Stimulated activated CD8-positive, alpha-beta memory T cell treated with anti-CD3 and anti-CD28 coated beads, Interleukin-7, amount 100 ng/mL, for 4 hours (primary cell): ENCODE data around the gene LMO4.
A peak's percentile ranks its signal among the peaks of the same experiment; 100 is the strongest.

Experiments used
- DNase-seq, 2 donors: peaks; one replicate each; pipeline ENCODE4 v3.0.0-alpha.2; 2020; ENCODE audit warnings: low read depth in 2 of 2

The LMO4 gene

DNA sequence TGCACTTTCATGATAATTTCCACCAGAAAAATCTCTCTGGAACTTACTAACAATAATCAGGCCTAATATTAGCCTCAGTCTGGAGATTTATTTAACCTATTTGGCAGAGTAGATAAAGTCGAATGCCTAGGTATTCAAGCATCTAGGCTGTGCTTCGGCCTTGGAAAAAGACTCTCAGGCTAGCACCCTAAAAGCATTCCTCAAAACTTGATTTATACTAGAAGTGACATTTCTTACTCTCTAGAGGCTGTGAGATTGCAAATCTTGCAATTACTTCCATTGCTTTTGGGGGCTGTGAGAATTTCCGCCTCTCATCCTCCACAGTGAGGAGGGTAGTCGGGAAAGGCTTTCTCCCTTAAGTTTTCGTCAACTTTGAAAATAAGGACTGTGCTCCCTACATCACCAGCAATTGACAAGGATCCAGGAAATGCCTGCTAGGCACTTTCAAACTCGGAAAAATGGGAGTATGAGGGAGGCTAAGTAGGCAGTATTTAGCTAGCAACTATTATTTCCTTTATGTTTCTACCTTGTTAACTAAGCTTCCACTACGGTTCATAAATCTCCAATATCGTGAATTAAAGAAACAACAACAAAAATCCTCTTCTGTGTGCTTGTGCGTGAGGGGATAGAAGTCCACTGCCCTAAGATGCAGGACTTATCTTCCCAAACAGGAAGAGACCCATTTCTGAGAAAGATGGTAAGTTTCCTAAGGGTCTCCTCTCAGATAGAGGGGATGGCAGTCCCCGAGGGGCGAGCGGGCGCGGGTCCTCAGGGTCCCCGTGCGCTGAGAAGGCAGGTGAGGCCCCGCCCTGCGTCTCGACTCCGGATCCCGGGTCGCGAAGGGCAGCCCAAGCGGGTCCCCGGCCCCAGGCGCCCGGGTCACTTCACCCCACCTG is 1.1 kb upstream of the LMO4 start:
- DNase-seq, result no peak

DNA sequence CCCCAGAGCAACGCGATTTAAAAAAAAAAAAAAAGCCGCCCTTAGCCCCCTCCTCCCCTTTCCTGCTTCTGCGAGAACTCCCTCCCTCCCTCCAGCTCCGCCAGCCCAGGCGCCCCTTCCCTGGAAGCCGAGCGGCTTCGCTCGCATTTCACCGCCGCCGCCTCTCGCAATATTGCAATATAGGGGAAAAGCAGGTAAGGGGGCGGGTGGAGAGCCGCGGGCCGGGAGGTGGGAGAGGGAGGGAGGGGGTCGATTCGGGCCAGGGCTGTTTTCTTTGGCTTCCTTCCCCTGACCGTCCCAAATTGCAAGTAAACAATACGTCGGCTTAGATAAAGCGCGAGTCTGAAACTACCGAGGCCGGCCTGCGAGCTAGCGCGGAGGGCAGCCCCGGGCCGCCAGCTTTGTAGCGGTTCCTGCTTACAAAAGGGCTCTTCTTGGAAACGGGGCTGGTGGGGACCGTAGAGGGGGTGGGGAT is 408 bp downstream of the LMO4 start:
- peak; percentile 27 to 55 for DNase-seq

DNA sequence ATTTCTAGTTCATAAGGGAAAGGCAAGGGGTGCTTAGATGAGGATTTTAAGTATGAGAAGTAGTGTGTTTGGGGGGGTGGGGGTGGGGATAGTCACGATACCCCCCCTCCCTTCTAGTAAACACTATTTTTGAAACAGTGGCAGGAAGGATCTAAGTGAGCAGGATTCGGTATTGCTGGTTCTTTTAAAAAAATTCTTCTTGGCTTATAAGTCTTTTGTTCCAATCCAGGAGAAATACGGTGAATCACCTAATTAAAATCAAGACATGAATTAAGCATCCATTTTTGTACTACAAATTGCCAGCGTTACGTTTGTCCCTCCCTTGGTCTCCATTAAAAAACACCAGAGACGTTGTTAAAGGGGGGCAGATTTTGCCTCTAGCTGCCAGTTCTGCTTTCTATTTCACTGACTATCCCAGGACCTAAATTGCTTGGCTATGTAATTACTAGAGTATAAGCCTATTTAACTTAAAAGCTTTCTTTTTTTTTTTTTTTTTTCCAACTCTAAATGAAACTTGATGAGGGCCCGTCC is 911 bp downstream of the LMO4 start:
- DNase-seq, result no peak

DNA sequence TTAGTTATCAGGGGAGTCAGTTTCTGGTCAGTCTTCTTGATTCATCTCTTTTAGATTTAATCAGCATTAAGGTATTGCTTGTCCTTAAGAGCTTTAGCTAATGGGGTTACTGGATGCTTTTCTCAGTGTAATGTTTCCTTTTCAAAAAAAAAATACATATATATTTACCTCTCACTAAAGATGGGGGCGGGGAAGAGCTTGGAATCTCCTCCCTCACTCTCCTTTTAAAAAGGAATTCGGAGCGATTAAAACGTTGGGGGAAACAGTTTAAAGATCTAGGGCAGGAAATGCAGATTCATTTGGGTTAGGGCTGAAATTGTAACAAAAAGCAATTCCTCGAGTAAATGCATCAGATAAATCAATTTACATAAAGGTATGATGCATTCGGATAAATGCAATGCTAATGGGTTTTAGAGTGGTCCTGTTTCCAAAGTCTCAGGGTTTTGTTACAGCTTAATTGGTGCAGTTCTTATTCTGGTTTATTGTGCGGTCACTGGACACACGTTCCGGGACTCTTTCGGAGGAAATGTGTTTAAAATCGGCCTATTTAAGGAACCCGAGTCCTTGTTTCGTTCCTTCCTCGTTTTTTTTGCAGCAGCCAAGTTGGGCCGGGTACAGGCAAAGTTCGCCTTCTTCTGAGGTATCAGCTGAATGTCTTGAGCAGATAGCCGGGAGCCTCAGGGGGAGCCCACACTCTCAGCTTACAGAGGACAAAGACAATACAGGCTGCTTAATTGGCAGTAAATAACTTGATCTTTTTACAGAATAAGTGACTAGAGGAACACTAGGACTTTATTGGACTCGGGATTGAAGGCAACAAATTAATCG is 1.6 kb downstream of the LMO4 start:
- DNase-seq, result no peak

DNA sequence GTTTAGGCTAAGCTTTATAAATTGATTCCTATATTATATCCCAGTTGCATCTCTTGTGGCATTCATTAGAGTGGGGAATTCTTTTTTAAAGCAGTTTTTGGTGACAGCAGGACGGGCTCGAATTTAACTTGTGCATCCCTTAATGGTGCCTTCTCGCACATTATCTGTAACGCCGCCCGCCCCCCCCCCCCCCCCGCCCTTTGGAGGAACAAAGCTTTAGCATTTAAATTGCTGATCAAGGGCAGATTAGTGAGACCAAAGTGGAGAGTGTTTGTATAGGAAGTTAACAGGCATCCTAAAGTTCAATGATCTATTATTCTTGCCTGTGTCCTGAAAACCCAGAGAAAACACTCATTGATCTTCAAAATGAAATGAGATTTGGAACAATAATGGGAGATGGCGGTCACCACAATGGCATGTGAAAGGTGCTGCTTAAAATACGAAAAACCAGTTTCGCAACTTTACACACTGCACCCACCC is 2.2 kb downstream of the LMO4 start:
- DNase-seq, result no peak

DNA sequence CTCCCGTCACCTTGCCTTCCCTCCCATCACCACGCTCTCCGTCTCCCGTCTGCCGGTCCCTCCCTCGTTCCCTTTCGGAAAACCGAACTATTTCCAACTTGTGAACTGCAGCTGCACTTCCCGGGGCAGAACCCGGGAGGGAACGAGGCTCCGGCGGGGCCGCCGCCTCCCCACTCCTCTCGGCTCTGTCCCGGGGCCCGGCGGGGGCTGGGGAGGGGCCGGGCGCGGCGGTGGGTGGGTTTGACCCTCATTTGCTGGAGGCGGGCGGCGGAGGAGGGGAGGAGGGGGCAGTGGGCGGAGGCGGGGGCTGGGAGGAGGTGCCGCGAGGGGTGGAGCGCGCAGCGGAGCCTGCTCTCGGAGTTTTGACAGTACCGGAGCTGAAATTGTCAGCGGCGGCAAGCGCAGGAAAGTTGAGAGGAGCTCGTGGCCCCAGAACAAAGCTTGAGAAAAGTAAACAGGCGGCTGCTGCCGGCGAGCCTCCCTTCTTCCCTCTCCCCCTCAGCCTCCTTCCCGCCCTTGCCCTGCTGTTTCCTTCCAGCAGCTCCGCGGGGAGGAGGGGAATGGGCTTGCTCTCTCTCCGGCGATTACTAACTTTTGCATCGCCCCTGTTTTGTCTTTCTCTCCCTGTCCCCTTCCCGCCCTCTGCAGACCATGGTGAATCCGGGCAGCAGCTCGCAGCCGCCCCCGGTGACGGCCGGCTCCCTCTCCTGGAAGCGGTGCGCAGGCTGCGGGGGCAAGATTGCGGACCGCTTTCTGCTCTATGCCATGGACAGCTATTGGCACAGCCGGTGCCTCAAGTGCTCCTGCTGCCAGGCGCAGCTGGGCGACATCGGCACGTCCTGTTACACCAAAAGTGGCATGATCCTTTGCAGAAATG is 2.9 kb downstream of the LMO4 start:
- DNase-seq, result peak; percentile 42 to 71

DNA sequence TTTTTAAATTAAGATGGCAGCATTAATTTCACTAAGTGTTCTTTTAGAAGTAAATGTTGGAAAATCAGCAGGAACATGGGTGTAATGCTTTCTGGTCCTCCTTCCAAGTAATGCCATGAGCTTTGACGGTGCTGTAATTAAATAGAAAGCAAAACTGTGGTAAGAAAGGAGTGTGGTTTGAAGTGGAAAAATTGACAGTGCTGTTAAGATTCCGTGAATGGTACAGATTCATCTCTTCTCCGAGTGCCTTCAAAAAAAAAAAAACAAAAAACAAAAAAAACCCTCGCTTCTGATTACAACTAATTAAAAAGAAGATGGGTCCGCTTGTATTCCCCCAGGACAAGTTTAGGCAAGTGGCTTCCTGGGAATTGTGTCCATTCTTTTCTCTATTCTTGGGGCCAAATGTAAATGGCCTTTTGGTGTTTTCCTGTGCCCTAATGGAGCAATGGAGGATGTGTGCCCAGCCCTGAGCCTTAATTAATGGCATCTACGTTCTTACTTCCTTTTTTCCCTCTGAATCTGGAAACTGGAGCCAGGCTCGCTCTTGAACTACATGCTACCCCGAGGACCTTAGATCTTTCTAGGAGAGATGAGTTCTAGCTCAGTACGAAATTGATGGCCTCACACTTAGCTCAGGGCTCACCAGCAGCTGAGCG is 5.1 kb downstream of the LMO4 start:
- no peak for DNase-seq

DNA sequence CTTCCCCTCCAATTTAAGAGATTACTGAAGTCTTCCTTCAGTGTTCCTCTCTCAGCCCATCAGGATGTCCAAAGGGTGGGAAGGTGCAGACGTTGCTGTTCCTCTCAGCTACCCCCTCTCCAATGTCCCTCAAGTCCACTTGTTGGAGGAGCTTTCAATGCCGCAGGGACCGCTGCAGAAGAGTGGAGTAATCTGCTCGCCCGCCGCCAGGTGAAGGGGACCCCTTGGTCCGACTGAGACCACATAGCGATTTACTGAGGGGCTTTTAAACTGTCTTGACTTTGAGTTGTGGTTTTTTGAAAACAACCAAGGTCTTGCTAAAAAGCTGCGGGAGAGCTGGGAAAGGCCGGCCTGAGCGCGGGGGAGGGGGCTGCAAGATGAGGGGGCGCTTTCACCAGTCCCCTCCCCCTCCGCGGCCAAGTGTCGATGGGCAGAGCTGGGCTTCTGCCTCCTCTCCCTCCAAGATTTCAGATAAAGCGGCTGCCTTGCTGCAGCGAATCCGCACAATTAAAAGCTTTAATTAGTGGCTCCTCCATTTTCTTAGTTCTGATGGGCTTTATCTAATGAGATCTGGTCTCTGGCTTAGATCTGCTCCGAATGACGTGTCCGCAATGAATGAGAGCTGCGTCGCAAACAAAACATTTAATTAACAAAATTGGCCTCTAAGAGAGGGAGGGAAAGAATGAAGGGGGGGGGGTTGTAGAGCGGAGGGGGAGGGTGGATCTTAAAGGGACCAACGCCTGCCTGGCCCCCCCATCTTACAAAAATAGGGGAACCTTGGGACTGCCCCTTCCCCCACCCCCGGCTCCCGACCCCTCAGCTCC is 5.9 kb downstream of the LMO4 start:
- DNase-seq, result no peak

DNA sequence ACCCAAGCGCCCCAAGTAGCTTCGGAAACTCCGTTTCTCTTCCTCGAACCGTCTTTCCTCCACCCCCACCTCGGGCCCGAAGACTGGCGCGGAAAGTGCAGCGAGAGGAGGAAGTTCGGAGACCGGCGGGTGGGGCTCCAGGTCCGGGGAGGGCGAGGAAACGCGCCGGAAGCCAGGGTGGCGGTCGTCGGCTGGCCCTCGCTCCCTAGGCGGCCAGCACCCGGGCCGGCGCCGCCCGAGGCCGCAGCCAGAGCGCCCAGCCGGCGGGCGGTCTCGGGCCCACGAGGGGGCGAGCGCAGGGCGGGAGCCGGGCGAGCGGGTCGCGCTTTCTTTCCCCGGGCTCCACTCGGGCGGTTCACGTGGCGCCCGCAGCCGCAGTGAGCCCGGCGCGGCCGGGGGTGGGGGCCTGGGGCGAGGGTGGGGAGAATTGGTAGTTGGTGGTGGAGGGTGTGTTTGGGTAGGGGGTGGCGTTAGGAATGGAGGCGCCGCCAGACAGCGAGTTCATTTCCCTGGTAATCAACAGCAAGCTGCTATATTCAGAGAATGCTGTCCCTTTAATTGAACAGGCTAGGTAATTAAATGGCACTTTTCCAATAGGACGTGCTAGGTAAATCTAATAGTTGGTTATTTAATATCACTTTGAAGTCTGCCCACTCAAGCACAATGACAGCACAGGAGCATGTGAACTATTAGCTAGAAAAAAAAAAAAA is 6.7 kb downstream of the LMO4 start:
- DNase-seq, result peak; percentile 50 to 74

DNA sequence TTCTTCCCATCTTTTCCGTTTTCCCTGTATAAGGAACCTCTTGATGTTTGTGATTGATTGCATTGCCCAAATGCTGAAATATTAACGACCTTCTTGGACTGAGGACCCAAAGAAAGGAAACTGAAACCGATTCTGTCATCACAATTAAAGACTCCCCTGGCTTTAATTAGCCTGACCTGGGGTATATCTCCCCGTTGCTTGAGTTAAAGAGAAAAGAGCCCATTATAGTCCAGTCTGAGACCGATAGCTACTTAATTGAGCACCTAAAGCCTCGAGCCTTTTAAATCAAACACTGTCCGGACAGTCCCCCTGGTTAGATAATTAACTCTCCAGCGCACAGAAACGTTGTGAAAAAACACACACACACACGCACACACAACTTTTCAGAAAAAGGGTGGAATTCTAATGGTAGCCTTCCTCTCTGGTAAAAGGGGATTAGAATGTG is 8.0 kb downstream of the LMO4 start:
- DNase-seq, result no peak

DNA sequence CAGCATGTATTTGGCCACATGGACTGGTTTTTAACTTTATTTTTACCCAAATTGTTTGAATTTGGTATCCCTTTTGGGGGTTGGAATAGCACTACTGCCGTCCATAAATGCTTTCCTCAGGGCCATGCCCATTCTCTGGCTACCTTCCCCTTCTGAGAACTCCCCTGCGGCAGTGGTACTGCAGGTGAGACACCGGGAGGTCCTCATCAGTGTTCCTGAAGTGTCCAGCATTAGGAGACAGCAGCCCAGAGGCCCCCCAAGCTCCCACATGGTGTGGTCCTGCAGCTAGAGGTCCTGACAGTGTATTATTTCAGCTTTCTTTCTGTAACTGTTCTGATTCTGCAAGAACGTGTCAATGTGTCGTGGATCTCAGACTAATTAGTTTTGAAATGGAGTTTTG is 8.9 kb downstream of the LMO4 start:
- no peak for DNase-seq

DNA sequence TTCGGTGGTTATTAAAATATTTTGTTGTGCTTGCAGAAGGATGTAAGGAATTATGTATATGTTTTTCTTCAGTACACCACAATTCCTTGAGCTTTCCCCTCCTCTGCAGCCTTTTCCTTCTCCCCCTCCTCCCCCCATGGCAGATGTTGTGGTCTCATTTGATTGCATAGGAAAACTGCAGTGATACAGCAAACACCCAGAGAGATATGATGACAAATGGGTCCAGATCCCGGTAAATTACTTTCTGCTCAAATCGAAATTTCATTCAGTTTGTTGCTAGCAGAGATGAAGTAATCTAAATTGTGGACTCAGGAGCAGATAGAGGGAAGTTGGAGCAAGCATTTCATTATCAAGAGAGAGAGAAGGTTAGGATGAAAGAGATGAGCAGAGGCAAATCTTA is 9.9 kb downstream of the LMO4 start:
- DNase-seq, result no peak

DNA sequence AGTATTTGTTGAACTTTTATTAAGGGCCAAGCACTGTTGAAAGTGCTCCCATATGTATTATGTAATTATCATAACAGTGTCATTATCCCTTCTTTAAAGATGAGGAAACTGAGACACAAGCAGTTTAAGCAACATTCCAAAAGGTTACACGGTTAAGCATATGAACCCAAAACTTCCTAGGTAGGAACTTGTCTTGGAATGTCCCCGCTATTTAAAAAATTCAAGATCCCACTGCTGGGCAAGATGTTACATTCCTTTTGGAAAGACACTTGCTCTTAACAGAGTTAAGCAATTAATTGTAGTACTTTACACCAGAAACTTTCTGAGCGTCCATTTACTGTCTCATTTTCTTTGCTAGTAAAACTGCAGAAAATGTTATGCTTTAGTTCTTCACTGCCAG is 15.6 kb downstream of the LMO4 start:
- no peak for DNase-seq

DNA sequence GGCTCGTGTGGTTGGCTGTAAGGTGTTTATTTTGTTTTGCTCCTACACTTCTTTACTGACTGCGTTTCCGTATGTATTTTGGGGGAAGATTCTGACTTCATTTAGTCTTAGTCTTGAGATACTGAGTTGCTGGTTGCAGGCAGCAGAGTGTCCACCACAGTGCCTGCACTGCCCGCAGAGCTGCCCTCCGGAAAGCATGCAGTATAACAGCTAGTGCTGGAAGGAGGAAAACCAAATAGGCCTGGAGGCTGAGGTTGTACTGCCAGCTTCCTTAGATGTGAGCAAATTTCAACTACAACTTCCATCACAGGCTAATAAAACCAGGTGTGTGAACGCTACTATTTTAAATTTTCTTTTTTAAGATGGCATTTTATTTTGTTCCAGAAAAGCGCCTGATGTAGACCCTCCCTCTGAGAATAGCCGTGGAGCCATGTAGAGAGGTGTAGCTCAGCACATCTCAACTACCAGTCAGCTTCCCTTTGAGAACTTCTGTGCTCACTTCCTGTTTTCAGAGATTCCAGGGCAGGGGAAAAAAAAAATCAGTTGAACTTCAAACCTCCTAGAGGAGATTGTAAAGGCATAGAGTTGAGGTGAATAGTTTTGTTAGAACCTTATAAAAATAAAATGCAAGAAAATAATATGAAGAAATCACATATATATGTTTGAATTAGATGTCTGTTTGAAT is 17.6 kb downstream of the LMO4 start:
- DNase-seq, result no peak

DNA sequence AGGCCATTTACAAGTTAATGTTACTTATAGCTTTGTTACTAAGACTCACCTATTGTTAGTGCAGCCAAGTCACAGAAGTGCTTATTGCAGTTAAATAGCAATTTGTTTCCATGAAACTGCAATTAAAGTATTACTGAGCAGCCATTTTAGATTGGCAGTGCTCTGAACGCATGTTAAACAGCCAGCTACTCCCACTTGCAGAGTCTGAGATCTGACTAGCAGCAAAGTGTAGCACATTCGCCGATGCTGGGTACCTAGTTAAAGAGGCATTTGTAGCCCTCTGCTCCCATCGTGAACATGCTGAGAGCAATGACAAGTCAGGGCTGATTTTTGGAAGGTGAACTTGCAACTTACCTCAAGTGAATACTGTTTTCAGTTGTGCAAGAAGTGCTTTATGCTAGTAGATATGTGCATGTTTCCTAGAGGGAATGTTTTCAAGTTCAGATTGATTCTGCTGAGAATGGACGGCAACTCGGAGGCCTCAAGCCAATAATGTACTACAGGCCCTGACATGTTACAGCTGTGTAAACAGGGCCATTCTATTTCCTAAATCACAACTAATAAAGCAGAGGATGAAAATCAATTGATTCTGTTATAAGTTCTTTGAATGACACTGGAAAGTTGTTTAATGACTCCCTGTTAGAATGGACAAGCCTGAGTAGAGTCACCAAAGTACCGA is 19.8 kb downstream of the LMO4 start:
- DNase-seq, result no peak

DNA sequence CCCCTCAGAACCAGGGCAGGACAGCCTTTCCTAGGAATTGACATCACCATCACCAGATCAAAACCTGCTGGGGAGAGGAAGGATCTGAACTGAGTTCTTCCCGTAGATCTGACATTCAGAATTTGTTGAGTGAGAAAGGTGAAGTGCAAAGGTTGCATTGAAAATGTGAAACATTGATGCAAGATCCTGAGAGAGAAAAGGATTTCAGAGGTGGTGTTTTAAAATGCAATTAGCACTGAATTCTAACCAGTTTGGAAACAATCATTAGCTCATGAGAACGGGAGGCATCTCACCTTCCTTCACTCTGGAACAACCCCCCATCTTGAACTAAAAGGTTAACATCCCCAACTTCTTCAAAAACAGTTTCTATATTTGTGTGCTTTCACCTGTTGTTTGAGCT is 20.4 kb downstream of the LMO4 start:
- DNase-seq, result no peak

DNA sequence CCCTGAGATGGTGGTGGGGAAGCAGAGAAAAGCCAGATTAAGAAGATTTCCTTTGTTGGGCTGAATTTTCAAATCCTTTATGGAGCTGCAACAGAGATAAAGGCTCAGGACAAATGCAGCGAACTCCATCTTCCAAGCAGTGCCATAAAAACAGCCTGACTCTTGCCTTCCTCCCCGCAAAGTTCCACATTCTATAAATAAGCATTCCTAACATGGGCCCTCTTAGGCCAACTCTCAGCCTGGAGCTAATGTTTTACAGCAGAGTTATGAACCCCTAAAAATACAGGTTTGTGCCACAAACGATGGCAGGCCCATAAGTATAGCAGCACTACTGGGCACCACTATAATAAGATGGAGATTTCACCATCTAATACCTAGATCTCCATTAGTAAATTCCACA is 27.2 kb downstream of the LMO4 start:
- DNase-seq, result no peak

DNA sequence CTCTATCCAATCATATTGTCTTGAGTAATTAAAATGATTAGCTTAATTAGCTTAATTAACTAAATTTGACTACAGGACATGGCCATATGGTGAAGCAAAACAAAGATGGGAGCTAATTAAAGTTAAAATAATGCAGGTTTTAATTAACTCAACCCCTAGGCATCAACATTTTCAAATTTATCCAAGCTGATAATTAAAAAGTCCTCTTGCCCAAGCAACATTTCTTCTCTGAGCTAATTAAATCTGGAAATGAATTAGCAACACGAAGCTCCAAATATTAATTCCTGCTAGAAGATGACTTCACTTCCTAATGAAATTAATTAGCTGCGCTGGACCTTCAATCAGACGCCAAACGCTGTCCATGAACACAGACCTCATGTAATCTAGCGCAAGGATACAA is 27.9 kb downstream of the LMO4 start:
- DNase-seq, result no peak
